ENCODE data around the gene NKD1.

GRCh38 chr16:50596762-50597450, 48.7 kb downstream of the NKD1 start:
- no peak for TF ChIP-seq CTCF (IDR thresholded peaks at IDR 0.05)
- TF ChIP-seq POLR2A (IDR thresholded peaks at IDR 0.05), result no peak
